Measurements from ENCODE around the gene TMEM97.

TMEM97 gene

GRCh38 chr17:28317099-28317965 is 1.7 kb upstream of the TMEM97 start:
- no peak for DNase-seq

DNA sequence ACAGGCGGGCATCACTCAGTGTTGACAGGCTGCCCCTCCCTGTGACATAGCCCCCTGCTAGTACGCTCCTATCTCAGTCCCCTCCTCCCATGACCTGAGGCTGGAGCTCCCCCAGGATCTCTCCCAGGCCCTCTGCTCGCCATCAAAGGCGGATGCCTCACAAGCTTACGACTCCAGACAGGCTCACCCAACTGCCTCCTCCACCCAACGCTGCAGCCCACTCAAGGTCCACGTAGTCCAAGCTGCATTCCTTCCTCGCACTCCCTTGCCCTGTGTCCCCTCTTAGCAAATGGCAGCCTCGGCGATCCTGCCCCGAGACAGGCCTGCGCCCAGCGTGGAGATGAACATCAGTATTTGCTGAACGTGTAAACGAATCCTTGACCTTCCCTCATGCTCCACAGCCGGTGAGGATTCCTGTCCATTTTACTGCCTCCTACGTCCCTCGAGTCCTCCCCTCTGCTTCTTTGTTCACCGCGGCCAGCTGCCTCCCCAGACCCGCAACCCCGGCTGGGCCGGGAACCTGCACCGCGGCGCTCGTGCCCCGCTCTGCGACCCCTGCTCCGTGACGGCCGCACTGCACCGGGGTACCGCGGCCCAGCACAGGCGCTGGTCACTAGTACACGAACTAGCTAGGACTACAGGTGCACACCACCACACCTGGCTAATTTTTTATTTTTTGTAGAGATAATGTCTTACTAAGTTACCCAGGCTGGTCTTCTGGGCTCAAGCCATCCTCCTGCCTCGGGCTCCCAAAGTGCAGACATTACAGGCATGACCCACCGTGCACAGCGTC is 838 bp upstream of the TMEM97 start:
- DNase-seq, result no peak

DNA sequence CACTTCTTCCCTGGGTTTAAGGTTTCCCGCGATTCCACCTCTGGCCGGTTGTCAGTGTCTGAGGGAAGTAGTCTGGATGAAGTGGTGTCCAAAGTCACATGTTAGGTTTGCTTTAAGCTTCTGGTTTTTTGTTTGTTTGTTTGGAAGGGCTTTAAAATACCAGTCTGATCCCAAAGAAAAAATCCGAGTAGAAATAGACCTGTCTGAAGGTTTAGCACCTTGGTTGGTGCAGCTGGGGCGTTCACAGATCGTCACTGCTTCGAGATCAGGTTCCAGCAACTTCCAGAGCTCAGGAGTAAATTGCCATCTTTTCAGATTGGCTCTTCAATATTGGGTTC is 567 bp downstream of the TMEM97 start:
- DNase-seq, result no peak

DNA sequence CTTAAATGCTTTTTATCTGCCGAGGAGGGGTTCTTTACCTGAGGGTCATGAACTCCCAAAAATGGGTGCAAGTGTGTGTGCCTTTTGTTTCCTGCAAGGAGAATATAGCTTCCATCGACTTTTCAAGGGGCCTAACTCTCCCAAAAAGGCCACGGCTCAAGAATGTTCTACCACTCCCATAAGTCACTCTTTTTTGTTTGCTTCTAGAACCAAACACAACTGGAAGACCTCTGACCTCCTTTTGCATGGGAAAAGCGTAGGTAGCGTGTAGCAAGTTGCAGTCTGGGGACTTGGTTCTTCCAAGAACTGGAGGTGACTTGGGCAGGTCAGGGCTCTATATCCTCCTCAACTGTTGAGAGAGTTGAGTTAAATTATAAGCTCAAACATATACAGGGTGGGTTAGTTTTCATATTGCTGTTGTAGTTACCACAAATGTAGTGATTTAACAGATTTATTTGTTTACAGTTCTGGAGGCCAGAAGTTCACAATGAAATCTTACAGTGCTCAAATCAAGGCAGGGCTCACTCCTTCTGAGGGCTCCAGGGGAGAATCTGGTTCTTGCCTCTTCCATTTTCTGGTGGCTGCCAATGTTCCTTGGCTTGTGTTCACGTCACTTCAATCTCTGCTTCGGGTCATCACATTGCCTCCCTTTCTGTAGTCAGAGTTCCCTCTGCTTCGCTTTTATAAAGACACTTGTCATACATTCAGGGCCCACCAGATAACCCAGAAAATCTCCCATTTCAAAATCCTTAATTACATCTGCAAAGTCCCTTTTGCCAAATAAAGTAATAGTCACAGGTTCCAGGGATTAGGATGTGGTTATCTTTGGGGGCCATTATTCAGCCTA is 1.4 kb downstream of the TMEM97 start:
- no peak for DNase-seq

DNA sequence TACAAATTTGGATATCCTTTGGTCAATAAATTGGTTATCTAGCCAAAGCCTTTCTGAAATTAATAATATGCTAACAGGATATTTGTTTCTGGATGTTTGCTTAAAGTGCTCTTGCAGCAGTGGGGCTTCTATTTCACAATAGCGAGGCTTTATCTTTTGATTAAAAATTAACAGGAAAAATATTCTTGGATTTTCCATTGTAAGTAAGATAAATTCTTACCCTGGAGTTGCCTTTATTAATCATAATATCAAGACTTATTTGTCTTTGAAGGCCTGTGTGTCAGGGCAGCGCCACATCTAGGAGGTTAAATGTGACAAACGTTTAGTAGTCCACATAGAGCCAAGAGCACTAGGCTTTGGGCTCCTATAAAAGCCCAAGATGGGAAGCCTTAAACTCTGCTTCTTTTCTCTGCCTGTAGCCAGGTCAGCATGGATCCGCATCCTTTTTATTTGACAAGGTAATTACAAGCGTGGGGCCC is 5.3 kb downstream of the TMEM97 start:
- no peak for DNase-seq

GRCh38 chr17:28324781-28325180 is 5.8 kb downstream of the TMEM97 start:
- no peak for DNase-seq

- DNase-seq, result no peak
Measured at GRCh38 chr17:28325211-28325610, 6.2 kb downstream of the TMEM97 start.

- DNase-seq, result no peak
Measured at GRCh38 chr17:28326114-28326513, 7.1 kb downstream of the TMEM97 start.

- DNase-seq, result no peak
Measured at GRCh38 chr17:28327031-28327607, 8.1 kb downstream of the TMEM97 start.

DNA sequence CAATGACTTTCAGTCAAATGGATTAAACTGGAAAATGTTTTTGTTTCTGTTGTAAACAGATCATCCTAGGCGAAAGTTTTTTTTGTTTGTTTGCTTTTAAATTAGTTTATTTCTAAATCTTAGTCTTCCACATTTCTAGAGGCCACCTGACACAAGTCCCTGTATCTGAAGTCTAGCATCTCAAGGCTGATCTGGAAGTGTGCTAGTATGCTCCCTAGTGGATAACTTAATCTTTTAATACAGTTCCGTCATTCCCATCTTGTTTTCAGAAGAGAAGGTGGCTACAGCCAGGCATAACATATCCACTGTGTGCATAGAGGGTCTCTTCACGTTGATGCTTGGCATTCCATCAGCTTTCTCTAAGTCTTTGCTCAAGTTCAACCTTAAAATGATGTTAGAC is 8.7 kb downstream of the TMEM97 start:
- no peak for DNase-seq

- DNase-seq, result no peak
Measured at GRCh38 chr17:28328325-28328724, 9.3 kb downstream of the TMEM97 start.

DNA sequence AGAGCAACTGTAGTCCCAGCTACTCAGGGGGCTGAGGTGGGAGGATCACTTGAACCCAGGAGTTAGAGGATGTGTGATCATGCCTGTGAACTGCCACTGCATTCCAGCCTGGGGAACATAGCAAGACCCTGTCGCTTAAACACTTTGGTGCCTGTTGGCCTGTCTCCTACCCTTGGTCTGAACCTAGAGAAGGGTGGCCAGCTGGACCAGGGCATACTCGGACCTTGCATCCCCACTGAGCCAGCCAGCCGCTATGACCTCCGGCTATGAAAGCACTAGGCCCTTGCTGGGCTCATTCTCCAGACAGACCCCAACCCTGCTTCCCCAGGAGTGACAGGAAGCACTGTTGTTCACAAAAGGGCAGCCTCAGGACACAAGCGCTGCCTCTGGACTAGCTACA is 11.7 kb downstream of the TMEM97 start:
- no peak for DNase-seq

DNA sequence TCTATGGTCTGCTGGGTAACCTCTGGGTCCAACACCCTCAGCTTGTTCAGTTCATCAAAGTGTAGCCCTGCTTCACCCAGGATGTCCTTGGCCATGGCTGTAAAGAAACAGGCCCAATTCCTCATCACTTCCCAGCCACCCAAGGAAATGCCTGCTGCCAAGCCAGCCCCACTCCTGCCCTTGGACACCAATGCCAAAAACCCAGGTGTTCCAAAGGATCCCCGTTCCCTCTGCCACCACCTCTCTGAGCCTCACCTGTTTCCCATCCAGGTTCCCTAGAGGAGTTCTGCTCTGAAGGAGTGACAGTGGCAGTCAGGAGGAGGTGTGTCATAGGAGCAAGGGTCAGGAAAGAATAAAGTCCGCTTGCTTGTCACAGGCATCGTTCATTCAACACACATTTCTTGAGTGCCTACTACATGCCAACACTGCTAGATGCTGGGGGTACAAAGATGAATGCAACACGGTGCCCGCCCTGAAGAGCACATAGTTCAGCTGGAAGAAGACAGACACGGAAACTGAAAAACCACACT is 13.0 kb downstream of the TMEM97 start:
- DNase-seq, result no peak

GRCh38 chr17:28333083-28333746 is 14.2 kb downstream of the TMEM97 start:
- DNase-seq, result no peak

- no peak for DNase-seq
Measured at GRCh38 chr17:28334171-28334570, 15.2 kb downstream of the TMEM97 start.

DNA sequence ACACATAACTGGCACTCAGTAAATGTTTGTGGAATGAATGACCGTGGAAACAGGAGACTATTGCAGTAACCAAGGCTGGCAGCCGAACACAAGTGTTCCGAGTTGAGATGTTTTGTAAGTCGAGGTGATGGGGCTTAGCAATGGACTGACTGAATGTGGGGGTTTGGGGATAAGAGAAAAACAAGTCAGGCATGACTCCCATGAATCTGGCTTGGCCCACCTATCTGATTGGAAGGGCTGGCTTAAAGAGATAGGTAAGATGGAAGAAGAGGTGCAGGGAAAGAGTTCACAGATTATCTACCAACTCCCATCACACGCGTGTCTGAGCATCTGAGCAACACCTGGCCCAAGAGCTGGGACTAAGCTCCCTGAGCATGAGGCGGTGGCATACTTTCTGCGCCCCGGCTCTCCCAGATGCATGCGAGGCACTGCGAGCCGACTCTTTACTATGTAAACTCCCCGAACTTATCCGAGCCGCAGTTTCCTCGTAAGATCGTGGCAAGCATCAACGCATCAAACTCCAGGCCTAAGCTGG is 15.7 kb downstream of the TMEM97 start:
- no peak for DNase-seq

DNA sequence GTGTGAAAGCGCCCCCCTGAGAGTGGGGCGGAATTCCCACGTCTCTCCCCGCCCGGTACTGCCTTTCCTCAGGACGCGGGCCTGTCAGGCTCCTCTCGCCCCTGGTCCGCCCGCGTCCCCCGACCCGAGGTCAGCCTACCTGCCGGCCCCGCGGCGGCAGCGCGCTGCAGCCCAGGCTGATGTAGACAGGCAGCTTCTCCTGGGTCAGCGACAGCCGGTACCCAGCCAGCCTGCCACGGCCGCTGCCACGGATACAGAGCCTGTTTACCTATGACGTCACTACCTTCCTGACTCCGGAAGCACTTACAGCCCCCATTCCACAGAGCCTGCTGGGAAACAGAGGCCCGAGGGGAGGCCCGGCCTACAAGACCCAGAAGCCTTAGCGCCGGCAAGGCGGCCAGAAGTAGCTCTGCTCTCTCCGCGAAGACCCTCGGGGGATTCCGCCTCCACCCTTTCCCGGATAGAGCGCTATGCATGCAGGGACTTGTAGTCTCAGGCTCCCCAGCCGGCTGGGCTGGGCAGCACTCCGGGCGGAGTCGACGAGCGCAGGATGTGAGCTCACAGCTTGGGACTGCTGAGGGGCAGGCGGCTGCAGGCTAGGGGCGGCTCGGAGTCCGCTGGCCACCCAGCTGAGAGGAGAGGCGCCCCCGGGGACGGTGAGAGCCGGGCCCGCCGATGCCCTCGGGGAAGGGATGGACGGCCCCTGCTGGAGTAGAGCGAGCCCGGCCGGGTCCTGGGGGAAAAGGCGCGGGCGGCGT is 16.4 kb downstream of the TMEM97 start, which contains the start of the genes IFT20 and TNFAIP1:
Gene IFT20, minus strand, starts transcription at position 272 of the 758 bp plus-strand sequence. CDS start 3,487 bp downstream, outside the sequence.
Gene TNFAIP1, plus strand, starts transcription at position 561 of the 758 bp plus-strand sequence. CDS start 3,761 bp downstream, outside the sequence.
- peak; percentile 100 for DNase-seq

- peak; percentile 97 for DNase-seq
Measured at GRCh38 chr17:28335959-28336871, 17.2 kb downstream of the TMEM97 start.

- DNase-seq, result peak; percentile 91
Measured at GRCh38 chr17:28338056-28338768, 19.2 kb downstream of the TMEM97 start.
